ENCODE data around the gene IGIP.
"Not testable (repeated sequence)": the region's sequence is repeated elsewhere in the genome, so short reads cannot be mapped to it uniquely, and the experiment has no call there.

IGIP gene

DNA sequence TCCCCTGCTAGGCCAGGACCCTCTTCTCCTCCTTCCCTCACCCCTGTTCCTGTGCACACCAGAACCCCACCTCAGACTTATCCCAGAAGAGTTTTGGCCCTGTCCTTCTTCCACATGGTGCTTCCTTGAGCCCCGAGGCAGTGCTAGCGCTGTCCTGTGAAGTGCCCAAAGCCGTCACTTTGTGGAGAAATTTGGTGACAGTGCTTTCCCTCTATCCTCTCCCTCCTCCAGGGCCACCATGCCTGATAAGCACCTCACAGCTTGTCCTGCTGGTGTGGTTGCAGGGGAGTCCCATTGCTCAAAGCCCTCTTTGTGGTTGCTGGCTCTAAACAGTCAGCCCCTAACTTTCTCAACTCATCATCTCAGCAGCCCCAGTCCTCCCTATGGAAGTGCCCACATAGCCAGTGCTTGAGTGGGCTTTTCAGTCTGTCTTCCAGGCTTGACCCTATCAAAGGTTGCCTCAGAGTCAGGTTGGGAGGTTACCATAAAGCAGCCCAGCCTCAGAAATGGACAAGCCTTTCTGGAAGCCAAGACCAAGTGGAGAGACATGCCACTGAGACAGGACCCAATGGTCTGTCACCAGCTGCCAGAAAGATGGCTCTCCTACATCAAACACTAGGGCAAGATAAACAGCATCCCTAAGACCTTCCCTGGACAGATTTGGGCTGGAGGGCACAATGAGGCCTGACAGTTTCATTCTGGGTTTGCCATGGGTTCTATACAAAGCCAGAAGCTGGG is 18.0 kb downstream of the IGIP start:
- DNase-seq = no peak

DNA sequence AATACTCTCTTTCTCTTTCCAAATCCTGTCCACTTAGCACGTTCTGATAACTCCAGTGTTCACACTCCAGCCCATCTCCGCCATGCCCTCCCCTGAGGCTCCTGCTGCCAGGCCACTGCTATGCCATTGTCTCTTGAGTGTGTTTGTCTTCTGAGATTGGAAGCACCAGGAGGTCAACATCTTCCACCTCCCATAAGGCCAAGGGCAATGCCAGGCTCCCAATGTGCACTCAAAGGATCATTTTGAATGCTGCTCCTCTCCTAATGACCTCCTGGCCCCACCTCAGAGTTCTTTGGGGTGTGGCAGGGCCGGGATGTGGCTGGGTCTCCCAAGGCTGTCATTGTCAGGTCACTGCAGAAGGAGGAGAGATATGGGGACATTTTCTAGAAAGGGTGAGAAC is 19.5 kb downstream of the IGIP start:
- DNase-seq = no peak

- DNase-seq = peak; percentile 59
Observed at GRCh38 chr5:140145818-140146522, 20.2 kb downstream of the IGIP start.

GRCh38 chr5:140146523-140146842 is 20.7 kb downstream of the IGIP start:
- no peak for DNase-seq

GRCh38 chr5:140147460-140147859 is 21.7 kb downstream of the IGIP start:
- no peak for DNase-seq

DNA sequence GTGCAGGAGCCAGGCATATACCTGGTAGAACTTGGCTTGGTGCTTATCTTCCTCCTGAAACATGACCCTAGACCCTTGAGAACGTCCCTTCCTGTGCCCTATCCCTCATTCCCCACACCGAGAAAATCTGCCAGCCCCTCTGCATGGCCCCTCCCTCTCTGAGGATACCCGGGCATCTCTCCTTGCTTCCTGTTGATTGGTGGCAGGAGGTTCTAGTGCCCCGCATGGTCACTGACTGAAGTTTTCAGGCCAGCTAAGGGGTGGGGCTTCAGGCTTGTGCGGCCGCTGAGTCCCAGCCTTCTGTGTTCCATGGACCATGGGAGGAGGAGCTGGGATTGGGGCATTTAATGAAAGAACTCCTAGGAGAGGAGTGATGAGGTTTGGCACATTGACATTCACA is 22.8 kb downstream of the IGIP start:
- no peak for DNase-seq

- no peak for DNase-seq
Observed at GRCh38 chr5:140150201-140150600, 24.5 kb downstream of the IGIP start.

DNA sequence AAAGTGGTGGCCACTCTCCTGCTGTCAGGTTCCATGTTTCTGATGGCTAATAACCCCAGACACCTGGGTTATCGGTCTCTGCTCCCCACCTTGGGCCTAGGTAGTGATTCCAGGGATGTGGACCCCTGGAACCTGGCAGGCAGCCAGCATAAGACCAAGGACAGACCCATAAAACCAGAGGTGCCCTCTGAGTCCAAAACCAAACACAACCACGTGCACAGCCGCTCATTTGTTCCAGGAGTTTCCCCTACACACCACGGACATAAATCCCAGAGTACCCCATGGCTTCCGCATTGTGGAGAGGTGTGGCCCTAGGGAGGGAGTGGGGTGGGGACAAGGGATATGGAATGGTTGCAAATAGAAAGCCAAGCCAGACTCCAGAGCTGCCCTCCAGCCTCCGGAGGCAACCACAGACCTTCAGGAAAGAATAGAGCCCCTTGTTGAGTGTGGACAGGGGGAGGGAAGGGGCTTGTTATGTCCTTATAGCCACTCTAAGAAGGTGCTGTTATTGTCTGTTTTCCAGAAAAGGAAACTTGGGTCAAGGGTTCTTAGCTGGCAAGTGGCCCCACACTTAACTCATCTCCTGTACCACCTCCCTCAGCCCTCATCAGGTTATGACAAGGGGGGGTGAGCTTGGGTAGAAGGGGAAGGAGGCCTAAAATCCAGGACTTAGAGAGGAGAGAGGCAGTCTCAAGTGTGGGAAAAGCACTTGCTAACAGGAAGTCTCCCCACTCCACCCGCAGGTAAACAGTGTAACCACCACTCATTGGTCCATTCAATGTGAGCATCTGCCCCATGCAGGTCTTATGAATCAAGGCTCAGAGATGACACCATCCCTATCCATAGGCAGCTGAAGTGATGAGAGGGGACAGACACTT is 25.6 kb downstream of the IGIP start:
- no peak for DNase-seq

- no peak for DNase-seq
Observed at GRCh38 chr5:140152022-140152999, 26.6 kb downstream of the IGIP start.

GRCh38 chr5:140153255-140153654 is 27.5 kb downstream of the IGIP start:
- no peak for DNase-seq

- no peak for DNase-seq
Observed at GRCh38 chr5:140153905-140154304, 28.2 kb downstream of the IGIP start.

DNA sequence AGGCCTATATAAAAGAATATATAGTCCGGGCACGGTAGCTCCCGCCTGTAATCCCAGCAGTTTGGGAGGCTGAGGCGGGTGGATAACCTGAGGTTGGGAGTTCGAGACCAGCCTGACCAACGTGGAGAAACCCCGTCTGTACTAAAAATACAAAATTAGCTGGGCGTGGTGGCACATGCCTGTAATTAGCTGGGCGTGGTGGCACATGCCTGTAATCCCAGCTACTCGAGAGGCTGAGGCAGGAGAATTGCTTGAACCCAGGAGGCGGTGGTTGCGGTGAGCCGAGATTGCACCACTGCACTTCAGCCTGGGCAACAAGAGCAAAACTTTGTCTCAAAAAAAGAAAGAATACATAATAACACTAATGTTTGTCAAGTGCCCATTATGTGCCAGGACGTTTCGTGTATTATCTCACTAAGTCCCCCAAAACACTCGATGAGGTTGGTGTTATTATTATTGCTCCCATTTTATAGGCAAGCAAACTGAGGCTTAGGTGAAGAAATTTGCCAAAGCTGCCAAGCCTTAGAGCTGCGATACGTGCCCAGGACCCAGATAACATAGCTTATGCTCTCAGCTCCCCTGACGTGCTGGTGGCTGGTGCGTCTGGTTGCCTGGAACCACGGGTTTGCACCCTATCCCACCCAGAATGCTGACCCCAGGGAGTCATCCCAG is 29.1 kb downstream of the IGIP start:
- DNase-seq = not testable (repeated sequence)

GRCh38 chr5:140157032-140157781 is 31.5 kb downstream of the IGIP start:
- peak; percentile 87 for DNase-seq

GRCh38 chr5:140159014-140159927 is 33.5 kb downstream of the IGIP start:
- no peak for DNase-seq

GRCh38 chr5:140162275-140162674 is 36.5 kb downstream of the IGIP start:
- no peak for DNase-seq

GRCh38 chr5:140162781-140163180 is 37.0 kb downstream of the IGIP start:
- DNase-seq = no peak

DNA sequence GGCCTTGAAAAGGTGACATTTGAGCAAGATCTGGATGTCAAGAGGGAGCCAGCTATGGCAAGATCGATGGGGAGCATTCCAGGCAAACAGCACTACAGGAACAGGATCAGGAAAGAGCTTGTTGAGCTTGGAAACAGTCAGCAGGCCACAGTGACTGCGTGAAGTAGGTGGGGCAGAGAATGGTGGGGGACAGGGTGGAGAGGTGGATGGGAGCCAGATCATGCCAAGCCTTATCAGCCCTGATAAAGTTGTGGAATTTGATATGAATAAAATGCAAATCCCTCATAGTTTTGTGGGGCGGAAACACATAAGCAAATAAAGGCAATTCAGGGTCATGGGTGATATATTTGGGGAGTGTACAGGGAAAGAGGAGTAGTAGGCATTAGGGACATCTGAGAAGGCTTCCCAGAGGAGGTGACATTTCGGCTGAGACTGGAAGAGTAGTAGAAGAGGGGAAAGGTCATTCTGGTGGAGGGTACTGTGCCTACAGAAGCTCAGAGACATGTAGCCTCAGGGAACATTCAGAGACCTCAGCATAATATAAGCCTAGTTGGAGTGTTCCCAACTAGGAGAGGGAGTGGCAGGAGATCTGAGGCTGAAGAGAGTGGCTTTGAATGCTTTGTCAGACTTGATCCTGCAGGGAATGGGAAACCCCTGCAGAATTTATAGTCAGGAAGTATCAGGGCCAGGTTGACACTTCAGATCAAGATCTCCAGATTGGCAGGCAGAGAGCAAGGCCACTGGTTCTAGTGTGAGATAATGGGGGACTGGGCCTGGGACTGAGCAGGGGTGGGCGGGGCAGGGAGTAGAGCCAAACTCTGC is 39.6 kb downstream of the IGIP start:
- no peak for DNase-seq

- no peak for DNase-seq
Observed at GRCh38 chr5:140165923-140166270, 40.2 kb downstream of the IGIP start.

DNA sequence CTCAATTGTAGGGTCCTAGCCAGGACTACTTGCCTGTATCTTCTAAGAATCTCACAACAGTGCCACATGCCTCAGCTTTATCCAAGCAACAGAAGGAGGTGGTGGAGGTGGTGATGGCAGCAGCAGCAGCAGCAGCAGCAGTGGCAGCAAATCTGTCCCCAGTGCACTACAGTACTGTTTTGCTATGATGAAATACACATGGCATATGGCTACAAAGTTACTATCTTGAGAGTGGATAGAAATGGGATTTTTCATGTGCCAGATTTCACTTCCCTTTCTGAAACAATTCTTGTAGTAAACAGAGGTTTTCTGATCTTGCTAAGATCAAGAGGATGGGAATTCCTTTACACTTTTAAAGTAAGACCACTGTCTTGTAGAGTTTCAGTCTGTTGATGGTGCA is 41.2 kb downstream of the IGIP start:
- DNase-seq = no peak

Measured in activated CD8-positive, alpha-beta memory T cell treated with anti-CD3 and anti-CD28 coated beads, Interleukin-2, amount 50 U/mL, for 4 hours (primary cell).